ENCODE results near the gene HSP90AB1.

DNA sequence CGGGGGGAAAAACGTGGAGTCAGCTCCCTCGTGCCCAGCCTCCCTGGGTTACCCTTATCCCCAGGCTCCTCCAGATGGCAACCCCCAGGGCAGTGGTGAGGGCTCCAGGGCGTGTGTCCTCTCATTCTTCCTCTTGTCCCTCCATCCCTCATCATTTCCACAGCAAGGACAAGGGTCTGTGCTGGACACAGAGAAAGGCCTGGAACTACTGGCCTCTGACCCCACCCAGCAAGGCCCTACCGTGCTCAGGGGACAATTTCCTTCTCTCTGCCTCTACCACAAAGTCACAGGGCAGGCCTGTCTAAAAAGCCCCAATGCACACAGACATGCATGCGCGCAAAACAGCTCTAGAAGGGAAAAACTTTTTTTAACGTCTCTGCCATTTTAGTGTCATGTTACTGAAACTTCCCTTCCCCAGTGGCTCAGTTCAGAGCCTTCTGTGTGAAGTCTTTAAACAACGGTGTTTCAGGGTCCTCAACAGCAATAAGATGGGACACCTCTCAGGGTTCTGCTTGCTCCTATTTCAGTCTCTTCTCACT is 11.5 kb downstream of the HSP90AB1 start:
- TF ChIP-seq, protein P1, sequence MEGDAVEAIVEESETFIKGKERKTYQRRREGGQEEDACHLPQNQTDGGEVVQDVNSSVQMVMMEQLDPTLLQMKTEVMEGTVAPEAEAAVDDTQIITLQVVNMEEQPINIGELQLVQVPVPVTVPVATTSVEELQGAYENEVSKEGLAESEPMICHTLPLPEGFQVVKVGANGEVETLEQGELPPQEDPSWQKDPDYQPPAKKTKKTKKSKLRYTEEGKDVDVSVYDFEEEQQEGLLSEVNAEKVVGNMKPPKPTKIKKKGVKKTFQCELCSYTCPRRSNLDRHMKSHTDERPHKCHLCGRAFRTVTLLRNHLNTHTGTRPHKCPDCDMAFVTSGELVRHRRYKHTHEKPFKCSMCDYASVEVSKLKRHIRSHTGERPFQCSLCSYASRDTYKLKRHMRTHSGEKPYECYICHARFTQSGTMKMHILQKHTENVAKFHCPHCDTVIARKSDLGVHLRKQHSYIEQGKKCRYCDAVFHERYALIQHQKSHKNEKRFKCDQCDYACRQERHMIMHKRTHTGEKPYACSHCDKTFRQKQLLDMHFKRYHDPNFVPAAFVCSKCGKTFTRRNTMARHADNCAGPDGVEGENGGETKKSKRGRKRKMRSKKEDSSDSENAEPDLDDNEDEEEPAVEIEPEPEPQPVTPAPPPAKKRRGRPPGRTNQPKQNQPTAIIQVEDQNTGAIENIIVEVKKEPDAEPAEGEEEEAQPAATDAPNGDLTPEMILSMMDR (conservative IDR thresholded peaks at IDR 0.05; ENCODE audit: low read depth, low read length), result no peak
- TF ChIP-seq EZH2 (IDR thresholded peaks at IDR 0.05; ENCODE audit: low read length, unreplicated experiment), result no peak

Measured in PC-3 (cell line).